ENCODE measurements around the gene BEGAIN. TPM values are rescaled to one million over a fixed set of nuclear protein-coding genes. Genes with fewer than 3 reads are reported as not detected.

The BEGAIN gene, protein sequence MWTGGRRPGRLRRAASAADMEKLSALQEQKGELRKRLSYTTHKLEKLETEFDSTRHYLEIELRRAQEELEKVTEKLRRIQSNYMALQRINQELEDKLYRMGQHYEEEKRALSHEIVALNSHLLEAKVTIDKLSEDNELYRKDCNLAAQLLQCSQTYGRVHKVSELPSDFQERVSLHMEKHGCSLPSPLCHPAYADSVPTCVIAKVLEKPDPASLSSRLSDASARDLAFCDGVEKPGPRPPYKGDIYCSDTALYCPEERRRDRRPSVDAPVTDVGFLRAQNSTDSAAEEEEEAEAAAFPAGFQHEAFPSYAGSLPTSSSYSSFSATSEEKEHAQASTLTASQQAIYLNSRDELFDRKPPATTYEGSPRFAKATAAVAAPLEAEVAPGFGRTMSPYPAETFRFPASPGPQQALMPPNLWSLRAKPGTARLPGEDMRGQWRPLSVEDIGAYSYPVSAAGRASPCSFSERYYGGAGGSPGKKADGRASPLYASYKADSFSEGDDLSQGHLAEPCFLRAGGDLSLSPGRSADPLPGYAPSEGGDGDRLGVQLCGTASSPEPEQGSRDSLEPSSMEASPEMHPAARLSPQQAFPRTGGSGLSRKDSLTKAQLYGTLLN
- 5.1 to 6.5 TPM (median 6.5 TPM) in 3 replicates for total RNA-seq
- long read RNA-seq, partial matches to known transcripts = 1 of 9 reads
- long read RNA-seq, other reads (novel, unspliced or antisense) = 2 of 9 reads

DNA sequence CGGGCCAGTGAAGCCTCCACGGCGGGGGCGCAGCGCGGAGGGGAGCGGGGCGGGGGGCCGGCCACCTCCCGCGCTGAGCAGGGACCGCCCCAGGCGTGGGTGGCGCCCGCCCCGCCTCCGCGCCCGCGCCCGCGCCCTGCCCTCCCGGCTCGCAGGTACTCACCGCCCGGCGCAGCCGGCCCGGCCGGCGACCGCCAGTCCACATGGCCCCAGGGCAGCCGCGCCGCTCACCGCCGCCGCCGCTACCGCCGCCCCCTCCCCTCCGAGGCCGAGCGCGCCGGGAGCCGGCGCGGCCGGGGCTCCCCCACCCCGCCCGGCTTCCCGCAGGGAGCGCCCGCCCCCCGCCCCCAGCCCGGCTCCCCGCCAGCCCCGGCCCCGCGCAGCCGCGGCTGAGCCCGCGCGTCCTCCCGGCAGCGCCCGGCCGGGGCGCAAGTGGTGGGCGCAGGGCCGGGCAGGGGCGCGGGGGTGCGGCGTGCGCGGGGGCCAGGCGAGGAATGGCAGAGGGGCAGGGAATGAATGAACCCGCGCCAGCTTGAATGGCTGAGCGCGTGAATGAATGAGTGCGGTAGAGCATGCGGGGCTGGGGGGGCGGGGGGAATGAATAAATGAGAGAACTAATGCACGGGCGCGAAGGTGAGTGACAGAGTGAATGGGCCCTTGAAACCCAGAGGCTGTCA lies at the start of gene BEGAIN:
BEGAIN (minus strand) TSS at position 332 of the 677 bp plus-strand sequence; CDS start at position 205, 127 bp downstream.
- H3K4me3 Mint-ChIP-seq (ENCODE audit: unreplicated experiment) = peak within 1 kb of the TSS; percentile 59
- peak; percentile 47 for DNase-seq (ENCODE audit: low spot score)
- no peaks in the 10 kb centered on the region for H3K9me3 Mint-ChIP-seq (ENCODE audit: low read depth)
- peaks cover 11% of the 10 kb centered on the region for H3K4me1 Mint-ChIP-seq (ENCODE audit: low read depth)
- H3K27ac Mint-ChIP-seq (ENCODE audit: unreplicated experiment) = no peak within 1 kb of the TSS
- TF ChIP-seq, protein P1, sequence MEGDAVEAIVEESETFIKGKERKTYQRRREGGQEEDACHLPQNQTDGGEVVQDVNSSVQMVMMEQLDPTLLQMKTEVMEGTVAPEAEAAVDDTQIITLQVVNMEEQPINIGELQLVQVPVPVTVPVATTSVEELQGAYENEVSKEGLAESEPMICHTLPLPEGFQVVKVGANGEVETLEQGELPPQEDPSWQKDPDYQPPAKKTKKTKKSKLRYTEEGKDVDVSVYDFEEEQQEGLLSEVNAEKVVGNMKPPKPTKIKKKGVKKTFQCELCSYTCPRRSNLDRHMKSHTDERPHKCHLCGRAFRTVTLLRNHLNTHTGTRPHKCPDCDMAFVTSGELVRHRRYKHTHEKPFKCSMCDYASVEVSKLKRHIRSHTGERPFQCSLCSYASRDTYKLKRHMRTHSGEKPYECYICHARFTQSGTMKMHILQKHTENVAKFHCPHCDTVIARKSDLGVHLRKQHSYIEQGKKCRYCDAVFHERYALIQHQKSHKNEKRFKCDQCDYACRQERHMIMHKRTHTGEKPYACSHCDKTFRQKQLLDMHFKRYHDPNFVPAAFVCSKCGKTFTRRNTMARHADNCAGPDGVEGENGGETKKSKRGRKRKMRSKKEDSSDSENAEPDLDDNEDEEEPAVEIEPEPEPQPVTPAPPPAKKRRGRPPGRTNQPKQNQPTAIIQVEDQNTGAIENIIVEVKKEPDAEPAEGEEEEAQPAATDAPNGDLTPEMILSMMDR (IDR thresholded peaks at IDR 0.05) = no peak
- no peaks in the 10 kb centered on the region for H3K36me3 Mint-ChIP-seq (ENCODE audit: low read depth)
- H3K27me3 Mint-ChIP-seq (ENCODE audit: low read depth) = peaks cover 10% of the 10 kb centered on the region

DNA sequence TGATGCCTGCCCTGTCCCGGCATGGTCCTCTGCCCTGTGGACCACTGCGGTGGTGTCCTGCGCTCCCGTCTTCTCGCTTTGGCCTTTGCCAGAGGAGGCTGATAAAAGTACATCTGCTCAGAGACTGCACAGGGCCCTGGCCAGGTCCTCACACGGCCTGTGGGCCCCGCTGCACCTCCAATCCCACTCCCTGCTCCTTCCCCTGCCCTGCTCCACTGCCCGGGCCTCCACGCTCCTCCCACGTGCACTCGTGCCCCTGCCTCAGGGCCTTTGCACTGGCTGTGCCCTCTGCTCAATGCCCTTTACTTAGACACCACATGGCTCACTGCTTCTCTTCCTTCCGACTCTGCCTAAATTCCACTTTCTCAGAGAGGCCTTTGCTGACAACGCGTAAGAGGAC lies 49.3 kb upstream of the BEGAIN start:
- H3K4me3 Mint-ChIP-seq (ENCODE audit: unreplicated experiment) = no peak overlapping the region
- no peak overlapping the region for H3K27ac Mint-ChIP-seq (ENCODE audit: unreplicated experiment)
- no peak for DNase-seq (ENCODE audit: low spot score)
- H3K36me3 Mint-ChIP-seq (ENCODE audit: low read depth) = no peaks in the 10 kb centered on the region
- H3K27me3 Mint-ChIP-seq (ENCODE audit: low read depth) = peaks cover 12% of the 10 kb centered on the region
- H3K9me3 Mint-ChIP-seq (ENCODE audit: low read depth) = no peaks in the 10 kb centered on the region
- peaks cover 9% of the 10 kb centered on the region for H3K4me1 Mint-ChIP-seq (ENCODE audit: low read depth)
- TF ChIP-seq, protein P1 (IDR thresholded peaks at IDR 0.05) = no peak

DNA sequence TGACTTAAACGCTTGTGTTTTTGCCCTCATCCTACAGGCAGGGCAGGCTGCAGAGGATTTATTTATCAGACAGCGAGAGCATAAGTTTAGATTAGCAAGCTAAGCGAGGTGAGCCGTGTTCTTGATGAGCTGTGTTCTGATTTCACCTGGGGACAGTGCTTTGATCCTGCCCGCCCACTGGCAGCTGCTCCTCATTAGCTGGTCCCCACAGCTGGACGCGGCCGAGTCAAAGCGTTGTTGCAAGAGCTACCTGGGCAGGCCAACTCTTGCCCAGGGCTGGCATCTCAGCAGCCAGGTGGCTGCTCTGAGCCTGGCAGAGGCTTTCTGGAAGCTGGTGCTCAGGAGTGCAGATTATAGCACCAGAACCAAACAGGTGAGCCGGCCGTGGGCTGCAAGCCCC lies 46.8 kb upstream of the BEGAIN start:
- no peak for DNase-seq (ENCODE audit: low spot score)
- TF ChIP-seq, protein P1 (IDR thresholded peaks at IDR 0.05) = no peak
- no peaks in the 10 kb centered on the region for H3K36me3 Mint-ChIP-seq (ENCODE audit: low read depth)
- peaks cover 12% of the 10 kb centered on the region for H3K27me3 Mint-ChIP-seq (ENCODE audit: low read depth)
- no peaks in the 10 kb centered on the region for H3K9me3 Mint-ChIP-seq (ENCODE audit: low read depth)
- H3K27ac Mint-ChIP-seq (ENCODE audit: unreplicated experiment) = no peak overlapping the region
- H3K4me3 Mint-ChIP-seq (ENCODE audit: unreplicated experiment) = no peak overlapping the region
- H3K4me1 Mint-ChIP-seq (ENCODE audit: low read depth) = no peaks in the 10 kb centered on the region

DNA sequence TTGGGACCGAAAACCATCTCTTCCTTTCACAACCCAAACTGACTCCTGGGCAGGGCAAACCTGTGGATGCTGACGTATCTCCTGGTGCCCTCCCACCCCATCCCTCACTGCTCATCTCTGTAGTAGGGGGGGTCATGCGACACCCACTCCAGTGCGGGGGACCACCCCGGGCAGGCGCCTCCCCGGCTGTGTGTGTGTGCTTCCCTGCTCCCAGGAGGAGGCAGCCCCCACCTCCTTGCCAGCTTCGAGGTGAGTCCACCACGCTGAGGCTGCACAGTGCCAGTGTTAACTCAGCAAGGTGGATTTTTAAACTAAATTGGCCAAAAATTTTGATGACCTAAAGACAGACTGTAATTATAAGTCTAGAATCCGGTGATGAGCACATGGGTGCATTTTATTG lies 46.2 kb upstream of the BEGAIN start:
- Mint-ChIP-seq H3K27ac (ENCODE audit: unreplicated experiment) (no peak overlapping the region), H3K27me3 (ENCODE audit: low read depth) (peaks cover 12% of the 10 kb centered on the region), H3K4me1 (ENCODE audit: low read depth) (no peaks in the 10 kb centered on the region), H3K4me3 (ENCODE audit: unreplicated experiment) (no peak overlapping the region), H3K36me3 (ENCODE audit: low read depth) (no peaks in the 10 kb centered on the region), H3K9me3 (ENCODE audit: low read depth) (no peaks in the 10 kb centered on the region)
- DNase-seq (ENCODE audit: low spot score) = no peak
- TF ChIP-seq, protein P1 (IDR thresholded peaks at IDR 0.05) = no peak

DNA sequence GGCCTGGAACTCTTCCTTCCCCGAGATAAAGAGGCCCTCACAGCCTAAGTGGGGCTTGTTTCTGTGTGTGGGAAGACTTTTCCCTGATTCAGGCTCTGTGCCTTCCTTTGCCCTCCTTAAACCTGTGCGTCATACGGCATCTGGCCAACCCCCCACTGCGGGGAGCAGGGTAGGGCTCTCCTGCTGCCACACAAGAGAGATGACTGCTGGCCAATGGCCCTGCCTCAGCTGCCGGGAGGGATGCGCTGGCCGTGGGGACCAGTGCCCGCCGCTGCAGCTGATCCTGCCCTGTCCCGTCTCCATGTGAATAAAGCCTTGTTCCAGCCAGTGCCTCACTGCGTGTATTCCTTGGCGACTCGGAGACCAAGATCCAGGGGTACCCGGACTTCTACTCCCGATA lies 42.5 kb upstream of the BEGAIN start:
- Mint-ChIP-seq H3K27me3 (ENCODE audit: low read depth) (peaks cover 14% of the 10 kb centered on the region), H3K9me3 (ENCODE audit: low read depth) (peaks cover 20% of the 10 kb centered on the region), H3K4me3 (ENCODE audit: unreplicated experiment) (no peak overlapping the region), H3K4me1 (ENCODE audit: low read depth) (no peaks in the 10 kb centered on the region), H3K27ac (ENCODE audit: unreplicated experiment) (no peak overlapping the region), H3K36me3 (ENCODE audit: low read depth) (peaks cover 3% of the 10 kb centered on the region)
- DNase-seq (ENCODE audit: low spot score) = no peak
- TF ChIP-seq, protein P1 (IDR thresholded peaks at IDR 0.05) = no peak

Measured in chondrocyte (in vitro differentiated cells).